ENCODE results near the gene ANXA11.
A peak's percentile ranks its signal among the peaks of the same experiment; 100 is the strongest.

Gene ANXA11

GRCh38 chr10:80205477-80206276 is at the start of gene ANXA11 (continued):
- TF ChIP-seq ZNF398 (tag by site-specific recombination; IDR thresholded peaks at IDR 0.05) (0 out of 2 replicates have a peak, but pooled peaks have one; percentile 20), ZNF610 (tag by site-specific recombination; IDR thresholded peaks at IDR 0.05; ENCODE audit: borderline replicate concordance) (peak; percentile 70; the same call in 1 of the 2 replicates), ZNF121 (tag by site-specific recombination; IDR thresholded peaks at IDR 0.05) (no peak), ZNF394 (tag by site-specific recombination; IDR thresholded peaks at IDR 0.05; ENCODE audit: borderline replicate concordance) (peak; percentile 99), ZNF843 (tag by site-specific recombination; IDR thresholded peaks at IDR 0.05) (0 out of 2 replicates have a peak, but pooled peaks have one; percentile 25), ZNF366 (tag by site-specific recombination; conservative IDR thresholded peaks at IDR 0.05) (peak; percentile 43; the same call in 1 of the 2 replicates), GLIS1 (tag by site-specific recombination; IDR thresholded peaks at IDR 0.05) (peak; percentile 89), ZNF423 (tag by site-specific recombination; IDR thresholded peaks at IDR 0.05) (peak; percentile 85), ZBTB11 (tag by site-specific recombination; conservative IDR thresholded peaks at IDR 0.05; ENCODE audit: low read depth) (peak; percentile 89), ZNF2 (tag by site-specific recombination; IDR thresholded peaks at IDR 0.05) (peak; percentile 75; the same call in 1 of the 2 replicates), PRDM1 (tag by site-specific recombination; IDR thresholded peaks at IDR 0.05) (peak; percentile 69), ZBTB6 (tag by site-specific recombination; IDR thresholded peaks at IDR 0.05) (peak; percentile 88), ZNF266 (tag by site-specific recombination; IDR thresholded peaks at IDR 0.05; ENCODE audit: low read depth) (no peak), ZNF660 (tag by site-specific recombination; IDR thresholded peaks at IDR 0.05) (peak; percentile 75; the same call in 1 of the 2 replicates), ZFP37 (tag by site-specific recombination; IDR thresholded peaks at IDR 0.05) (peak; percentile 83; the same call in 1 of the 2 replicates), GLIS2 (tag by site-specific recombination; IDR thresholded peaks at IDR 0.05) (peak; percentile 95), ZNF324 (tag by site-specific recombination; IDR thresholded peaks at IDR 0.05) (peak; percentile 49; the same call in 1 of the 2 replicates), EGR2 (tag by site-specific recombination; IDR thresholded peaks at IDR 0.05; ENCODE audit: low read depth) (no peak), ZSCAN30 (tag by site-specific recombination; IDR thresholded peaks at IDR 0.05) (peak; percentile 79), ZXDB (tag by site-specific recombination; IDR thresholded peaks at IDR 0.05) (peak; percentile 80), ZBTB20 (tag by site-specific recombination; IDR thresholded peaks at IDR 0.05) (peak; percentile 73), CTCF (tag by site-specific recombination; IDR thresholded peaks at IDR 0.05) (peak; percentile 22; the same call in 1 of the 2 replicates), ZBTB49 (tag by site-specific recombination; IDR thresholded peaks at IDR 0.05; ENCODE audit: low read depth) (no peak), ZSCAN5A (tag by site-specific recombination; IDR thresholded peaks at IDR 0.05) (0 out of 2 replicates have a peak, but pooled peaks have one; percentile 36), ZNF335 (tag by site-specific recombination; conservative IDR thresholded peaks at IDR 0.05) (peak; percentile 72), ZBTB48 (tag by site-specific recombination; IDR thresholded peaks at IDR 0.05) (peak; percentile 49; the same call in 1 of the 2 replicates)

Measured in HEK293 (cell line).